Psoas muscle (tissue), 8 donors: ENCODE data around the gene ATAD3C. TPM values are rescaled to one million over a fixed set of nuclear protein-coding genes. Genes with fewer than 3 reads are reported as not detected.
A peak's percentile ranks its signal among the peaks of the same experiment; 100 is the strongest.

Source experiments
- ATAC-seq, 4 donors: fragments of 200-7000 bp; cut with Tn5 transposase; one replicate each; pipeline ENCODE4 v1.9.1; 2020; ENCODE audit warnings: moderate library complexity in 3 of 4, mild to moderate bottlenecking in 2 of 4
- DNase-seq, 2 donors: peaks; one replicate each; pipeline ENCODE4 v3.0.0-alpha.2; 2020
- H3K27ac ChIP-seq: fragments of 200-600 bp; one replicate; pipeline ENCODE4 v1.8.0; 2022
- H3K27me3 ChIP-seq, 3 donors: fragments of 200-600 bp in 1 of 3; one replicate each; pipeline versions ENCODE4 v1.6.1 to v1.8.0; 2013 to 2022; ENCODE audit warnings: low read length in 2 of 3, mild to moderate bottlenecking in 2 of 3, moderate library complexity in 1 of 3; ENCODE audit not compliant: insufficient read depth in 3 of 3
- H3K36me3 ChIP-seq, 2 donors: fragments of 200-600 bp in 1 of 2; one replicate each; pipeline versions ENCODE4 v1.6.1 to v1.8.0; 2013 to 2022; ENCODE audit warnings: low read depth in 1 of 2, mild to moderate bottlenecking in 1 of 2, moderate library complexity in 1 of 2; ENCODE audit not compliant: insufficient read depth in 1 of 2
- H3K4me1 ChIP-seq: fragments of 200-600 bp; one replicate; pipeline ENCODE4 v1.8.0; 2022
- H3K4me3 ChIP-seq: fragments of 200-600 bp; one replicate; pipeline ENCODE4 v1.8.0; 2022; ENCODE audit warnings: mild to moderate bottlenecking
- H3K9me3 ChIP-seq: fragments of 200-600 bp; one replicate; pipeline ENCODE4 v1.8.0; 2022
- WGBS, 3 donors: extraction: QIAGEN DNeasy Blood & Tissue Kit; methylation state at CpG; one replicate each; pipeline versions ENCODE4 v1.1.6 to v1.1.7; 2013; 5-methylcytosine and 5-hydroxymethylcytosine counted together
- intact Hi-C, 2 donors: fragments of 100-400 bp; cut with DNase I; formaldehyde crosslinking; loops; one replicate each; pipeline versions ENCODE4 v1.11.0 to v1.14.2; 2022
- polyA plus RNA-seq, 3 donors: library from polyadenylated mRNA; stranded (reverse); fragments of 200-250 nt; gene quantifications; one replicate each; pipeline ENCODE4 v1.2.3, GENCODE V29; 2013
- total RNA-seq, 4 donors: library from RNA; stranded (reverse); fragmentation: NEBNext Ultra II Directional in 2 of 4; extraction: Animal tissue kit (Norgen Biotek cat#: 25700) in 2 of 4; gene quantifications; one replicate each; pipeline versions ENCODE4 v1.2.1 to v1.2.4, GENCODE V29; 2021 to 2023
- TF ChIP-seq, protein P1 (sequence below): fragments of 200-600 bp; IDR thresholded peaks from one replicate; pipeline ENCODE4 v1.8.0; 2022; ENCODE audit warnings: antibody characterized with exemption
- donor health status: healthy with polysubstance abuse.
- donor health status: DM: no; HTN: no; CAD: no; lungs with moderate emphysema.
- donor health status: Bipolar disorder and iron deficiency.
- donor health status: healthy.
- donor health status: DM: yes; HTN: yes; CAD: no.
- donor health status: DM: no; HTN: no; CAD: no.
- donor health status: DM: no; HTN: no; CAD: no.
- donor health status: DM: yes; HTN: yes; CAD: no.

Gene ATAD3C
- total and polyA plus RNA-seq, 7 donors, result 0.12 to 0.99 (median 0.55) TPM

DNA sequence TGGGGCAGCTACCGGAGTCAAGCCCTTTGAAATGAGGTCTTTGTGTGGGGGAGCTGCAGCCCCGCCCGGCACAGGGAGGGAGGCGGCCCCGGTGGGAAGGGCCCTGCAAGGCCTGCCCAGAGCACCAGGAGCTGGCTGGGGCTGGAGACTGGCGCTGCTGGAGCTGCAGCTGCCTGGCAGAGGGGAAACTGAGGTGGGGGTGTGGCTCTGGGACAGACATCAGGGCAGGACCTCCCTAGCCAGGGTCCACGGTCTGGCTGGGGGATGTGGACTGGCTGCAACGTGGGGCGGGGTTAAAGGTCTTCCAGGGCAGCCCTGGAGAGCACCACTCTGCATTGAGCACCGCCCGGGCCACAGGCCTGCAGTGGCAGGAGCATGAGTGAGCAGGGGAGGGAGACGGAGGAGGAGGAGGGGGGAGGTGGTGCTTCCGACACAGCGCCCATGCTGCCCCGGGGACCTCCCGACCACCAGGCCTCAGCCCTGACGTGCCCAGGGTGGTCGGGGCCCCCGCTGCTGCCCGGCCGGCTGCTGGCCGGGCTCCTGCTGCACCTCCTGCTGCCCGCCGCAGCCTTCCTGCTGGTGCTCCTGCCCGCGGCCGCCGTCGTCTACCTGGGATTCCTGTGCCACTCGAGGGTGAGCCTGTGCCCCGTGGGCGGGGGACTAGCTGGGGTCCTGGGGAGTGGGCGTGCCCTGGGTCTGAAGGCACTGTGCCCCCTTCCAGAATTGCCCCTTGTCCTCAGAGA, 23.6 kb upstream of the ATAD3C start:
- DNase-seq (no peak), ATAC-seq (no peak)
- intact Hi-C loops, result no loop called here
- Histone ChIP-seq H3K4me3 (no peak overlapping the region), H3K27ac (no peak overlapping the region), H3K4me1 (peaks cover 11% of the 10 kb centered on the region), H3K36me3 (no peaks in the 10 kb centered on the region), H3K27me3 (peaks cover 0 to 13% (median 2%) of the 10 kb centered on the region in 3 donors), H3K9me3 (no peaks in the 10 kb centered on the region)
- 50 to 63% (median 58%) methylated on average over 20 to 33 of the region's 33 CpGs for WGBS, 3 donors
- TF ChIP-seq, protein P1, sequence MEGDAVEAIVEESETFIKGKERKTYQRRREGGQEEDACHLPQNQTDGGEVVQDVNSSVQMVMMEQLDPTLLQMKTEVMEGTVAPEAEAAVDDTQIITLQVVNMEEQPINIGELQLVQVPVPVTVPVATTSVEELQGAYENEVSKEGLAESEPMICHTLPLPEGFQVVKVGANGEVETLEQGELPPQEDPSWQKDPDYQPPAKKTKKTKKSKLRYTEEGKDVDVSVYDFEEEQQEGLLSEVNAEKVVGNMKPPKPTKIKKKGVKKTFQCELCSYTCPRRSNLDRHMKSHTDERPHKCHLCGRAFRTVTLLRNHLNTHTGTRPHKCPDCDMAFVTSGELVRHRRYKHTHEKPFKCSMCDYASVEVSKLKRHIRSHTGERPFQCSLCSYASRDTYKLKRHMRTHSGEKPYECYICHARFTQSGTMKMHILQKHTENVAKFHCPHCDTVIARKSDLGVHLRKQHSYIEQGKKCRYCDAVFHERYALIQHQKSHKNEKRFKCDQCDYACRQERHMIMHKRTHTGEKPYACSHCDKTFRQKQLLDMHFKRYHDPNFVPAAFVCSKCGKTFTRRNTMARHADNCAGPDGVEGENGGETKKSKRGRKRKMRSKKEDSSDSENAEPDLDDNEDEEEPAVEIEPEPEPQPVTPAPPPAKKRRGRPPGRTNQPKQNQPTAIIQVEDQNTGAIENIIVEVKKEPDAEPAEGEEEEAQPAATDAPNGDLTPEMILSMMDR, result no peak

DNA sequence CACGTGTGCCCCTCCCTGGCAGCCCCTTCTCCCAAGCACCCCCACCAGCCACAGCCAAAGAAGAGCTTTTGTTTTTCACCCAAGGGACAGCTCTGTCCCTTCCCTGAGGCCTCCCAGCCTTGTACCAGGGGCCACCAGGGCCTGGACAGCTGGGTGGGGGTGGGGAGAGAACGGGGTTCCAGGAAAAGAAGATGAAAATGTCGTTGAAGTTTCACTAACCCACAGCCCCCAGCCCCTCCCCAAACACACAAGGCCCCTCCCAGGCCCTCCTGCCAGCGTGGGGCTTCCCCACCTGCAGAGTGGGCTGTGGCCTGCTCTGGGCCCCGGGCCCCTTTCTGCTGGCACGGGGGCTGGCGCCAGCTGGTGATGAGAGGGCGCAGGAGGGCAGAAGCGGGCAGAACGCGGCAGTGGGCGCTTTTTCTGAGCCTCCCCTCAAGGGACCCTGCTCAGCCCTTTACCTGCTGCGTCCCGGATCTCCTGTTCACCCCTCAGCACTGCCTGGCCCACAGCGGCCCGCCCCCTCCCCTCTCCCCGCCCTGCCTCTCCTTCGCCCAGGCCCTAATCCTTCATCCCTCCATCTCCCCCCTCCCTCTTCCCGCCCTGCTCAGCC, 22.9 kb upstream of the ATAD3C start:
- DNase-seq, result no peak
- H3K27ac ChIP-seq, result no peak overlapping the region
- no peaks in the 10 kb centered on the region for H3K9me3 ChIP-seq
- TF ChIP-seq, protein P1, result no peak
- WGBS, 3 donors, result 28 to 32% (median 30%) methylated on average over 9 to 19 of the region's 19 CpGs
- no peak for ATAC-seq
- H3K4me3 ChIP-seq, result no peak overlapping the region
- intact Hi-C loops, result no loop called here
- H3K36me3 ChIP-seq, result no peaks in the 10 kb centered on the region
- peaks cover 16% of the 10 kb centered on the region for H3K4me1 ChIP-seq
- peaks cover 0 to 13% (median 2%) of the 10 kb centered on the region in 3 donors for H3K27me3 ChIP-seq

DNA sequence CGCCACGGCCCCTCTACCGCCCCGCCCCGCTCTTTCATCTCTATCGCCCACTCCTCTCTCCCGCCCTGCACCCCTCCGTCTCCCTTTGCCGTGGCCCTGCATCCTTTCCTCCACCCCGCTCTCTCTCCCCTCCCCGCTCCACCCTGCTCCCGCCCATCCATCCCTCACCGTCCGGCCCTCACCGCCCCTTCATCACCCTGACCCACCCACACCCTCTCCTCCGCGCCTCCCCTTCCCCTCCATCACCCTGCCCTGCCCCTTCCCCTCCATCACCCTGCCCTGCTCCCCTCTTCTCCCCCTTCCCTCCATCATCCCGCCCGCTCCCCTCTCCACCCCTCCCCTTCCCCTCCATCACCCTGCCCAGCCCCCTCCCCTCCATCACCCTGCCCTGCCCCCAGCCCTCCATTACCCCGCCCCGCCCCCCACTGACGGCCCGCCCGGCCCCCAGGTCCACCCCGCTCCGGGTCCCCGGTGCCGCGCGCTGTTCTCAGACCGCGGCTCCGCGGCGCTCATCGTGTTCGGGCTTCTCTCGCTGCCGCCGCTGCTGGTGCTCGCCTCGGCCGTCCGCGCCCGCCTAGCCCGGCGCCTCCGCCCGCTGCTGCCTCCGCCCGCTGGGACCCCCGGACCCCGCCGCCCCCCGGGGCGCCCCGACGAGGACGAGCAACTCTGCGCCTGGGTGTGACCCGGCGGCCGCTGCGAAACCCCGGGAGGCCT, 22.2 kb upstream of the ATAD3C start:
- TF ChIP-seq, protein P1, result no peak
- intact Hi-C loops, result no loop called here
- DNase-seq, result no peak
- Histone ChIP-seq H3K27ac (no peak overlapping the region), H3K4me3 (peak overlapping the region; percentile 52), H3K9me3 (no peaks in the 10 kb centered on the region), H3K27me3 (peaks cover 0 to 13% (median 2%) of the 10 kb centered on the region in 3 donors), H3K4me1 (peaks cover 16% of the 10 kb centered on the region), H3K36me3 (no peaks in the 10 kb centered on the region)
- 8 to 19% (median 14%) methylated on average over 24 to 66 of the region's 66 CpGs for WGBS, 3 donors
- no peak for ATAC-seq

DNA sequence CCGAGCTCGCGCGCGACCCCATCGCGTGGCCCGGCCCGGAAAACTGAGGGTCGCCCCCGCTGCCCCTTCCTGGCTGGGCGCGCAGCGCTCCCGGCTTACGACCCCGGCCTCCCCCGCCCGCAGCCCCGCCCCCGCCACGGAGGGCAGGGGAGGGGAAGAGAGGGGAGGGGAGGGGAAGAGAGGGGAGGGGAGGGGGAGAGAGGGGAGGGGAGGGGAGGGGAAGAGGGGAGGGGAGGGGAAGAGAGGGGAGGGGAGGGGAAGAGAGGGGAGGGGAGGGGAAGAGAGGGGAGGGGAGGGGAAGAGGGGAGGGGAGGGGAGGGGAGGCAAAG, 21.7 kb upstream of the ATAD3C start:
- Histone ChIP-seq H3K4me1 (peaks cover 16% of the 10 kb centered on the region), H3K36me3 (no peaks in the 10 kb centered on the region), H3K27me3 (peaks cover 0 to 13% (median 2%) of the 10 kb centered on the region in 3 donors), H3K27ac (no peak overlapping the region), H3K9me3 (no peaks in the 10 kb centered on the region), H3K4me3 (peak overlapping the region; percentile 52)
- DNase-seq, result no peak
- ATAC-seq, result no peak
- TF ChIP-seq, protein P1, result no peak
- intact Hi-C loops, result no loop called here
- WGBS, 3 donors, result 0 to 2% methylated on average over 10 to 19 of the region's 22 CpGs; no CpG with 5 or more reads in 1 of the 3 donors
